Measurements from ENCODE around the gene DNM3.

The DNM3 gene

DNA sequence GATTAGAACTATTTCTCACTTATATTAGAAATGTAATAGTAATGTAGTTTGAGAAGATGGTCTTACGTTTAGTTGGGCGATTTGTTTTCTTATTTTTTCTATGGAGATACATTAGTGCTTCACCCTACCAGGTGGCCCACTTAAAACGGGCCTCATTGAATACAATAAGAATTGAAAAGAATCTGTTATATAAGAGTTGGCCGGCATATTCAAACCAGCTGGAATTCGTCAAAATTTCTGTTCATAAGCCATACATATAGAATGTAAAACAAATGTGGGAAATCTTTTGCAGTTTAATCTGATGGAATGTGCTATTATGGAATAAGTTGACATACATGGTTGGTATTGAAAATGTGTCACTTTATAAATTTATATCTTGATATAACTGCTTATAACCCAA lies 482.8 kb downstream of the DNM3 start:
- TF ChIP-seq, protein P1, sequence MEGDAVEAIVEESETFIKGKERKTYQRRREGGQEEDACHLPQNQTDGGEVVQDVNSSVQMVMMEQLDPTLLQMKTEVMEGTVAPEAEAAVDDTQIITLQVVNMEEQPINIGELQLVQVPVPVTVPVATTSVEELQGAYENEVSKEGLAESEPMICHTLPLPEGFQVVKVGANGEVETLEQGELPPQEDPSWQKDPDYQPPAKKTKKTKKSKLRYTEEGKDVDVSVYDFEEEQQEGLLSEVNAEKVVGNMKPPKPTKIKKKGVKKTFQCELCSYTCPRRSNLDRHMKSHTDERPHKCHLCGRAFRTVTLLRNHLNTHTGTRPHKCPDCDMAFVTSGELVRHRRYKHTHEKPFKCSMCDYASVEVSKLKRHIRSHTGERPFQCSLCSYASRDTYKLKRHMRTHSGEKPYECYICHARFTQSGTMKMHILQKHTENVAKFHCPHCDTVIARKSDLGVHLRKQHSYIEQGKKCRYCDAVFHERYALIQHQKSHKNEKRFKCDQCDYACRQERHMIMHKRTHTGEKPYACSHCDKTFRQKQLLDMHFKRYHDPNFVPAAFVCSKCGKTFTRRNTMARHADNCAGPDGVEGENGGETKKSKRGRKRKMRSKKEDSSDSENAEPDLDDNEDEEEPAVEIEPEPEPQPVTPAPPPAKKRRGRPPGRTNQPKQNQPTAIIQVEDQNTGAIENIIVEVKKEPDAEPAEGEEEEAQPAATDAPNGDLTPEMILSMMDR (IDR thresholded peaks at IDR 0.05; ENCODE audit: low read depth, low read length, missing control alignments): no peak
- no peak overlapping the region for H3K4me3 ChIP-seq (replicated peaks; ENCODE audit: low read depth, low read length)
- DNase-seq (ENCODE audit: extremely low read depth, low read depth): no peak

DNA sequence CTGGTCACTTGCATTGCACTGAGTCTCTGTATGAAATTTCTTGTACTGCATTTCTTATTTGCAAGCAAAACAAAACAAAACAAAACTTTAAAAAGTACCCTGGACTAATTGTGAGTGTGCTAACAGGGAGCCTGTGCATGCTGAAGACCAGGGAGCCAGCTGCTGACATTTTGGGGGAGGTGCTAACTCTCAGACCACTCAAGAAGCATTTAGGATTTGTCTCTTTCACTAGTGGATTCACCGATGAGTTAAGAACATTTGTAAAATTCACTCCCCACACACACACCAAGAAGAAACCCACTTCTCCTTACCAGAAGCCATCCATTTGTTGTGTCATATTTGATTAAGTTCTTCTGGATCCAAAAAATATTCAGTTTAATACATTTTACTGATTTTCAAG lies 483.5 kb downstream of the DNM3 start:
- TF ChIP-seq, protein P1 (IDR thresholded peaks at IDR 0.05; ENCODE audit: low read depth, low read length, missing control alignments): no peak
- no peak overlapping the region for H3K4me3 ChIP-seq (replicated peaks; ENCODE audit: low read depth, low read length)
- no peak for DNase-seq (ENCODE audit: extremely low read depth, low read depth)

DNA sequence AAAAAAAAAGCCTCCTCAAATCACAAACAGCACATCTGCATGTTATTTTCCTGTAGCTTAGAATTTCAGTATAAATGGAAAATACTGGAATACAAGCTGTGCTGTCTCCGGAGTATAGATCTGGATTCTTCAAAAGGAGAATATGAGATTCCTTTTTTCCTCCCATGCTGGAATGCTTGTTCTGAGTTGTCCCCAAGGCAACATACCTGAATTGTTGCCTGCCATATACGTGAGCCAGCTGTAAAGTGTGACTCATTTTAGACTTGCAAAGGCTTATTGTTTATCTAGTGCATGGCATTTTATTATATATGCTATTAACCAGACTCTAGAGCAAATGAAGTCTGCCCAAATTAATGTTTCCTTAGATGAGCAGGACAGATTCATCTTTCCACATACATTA lies 484.2 kb downstream of the DNM3 start:
- no peak overlapping the region for H3K4me3 ChIP-seq (replicated peaks; ENCODE audit: low read depth, low read length)
- TF ChIP-seq, protein P1 (IDR thresholded peaks at IDR 0.05; ENCODE audit: low read depth, low read length, missing control alignments): no peak
- DNase-seq (ENCODE audit: extremely low read depth, low read depth): no peak

DNA sequence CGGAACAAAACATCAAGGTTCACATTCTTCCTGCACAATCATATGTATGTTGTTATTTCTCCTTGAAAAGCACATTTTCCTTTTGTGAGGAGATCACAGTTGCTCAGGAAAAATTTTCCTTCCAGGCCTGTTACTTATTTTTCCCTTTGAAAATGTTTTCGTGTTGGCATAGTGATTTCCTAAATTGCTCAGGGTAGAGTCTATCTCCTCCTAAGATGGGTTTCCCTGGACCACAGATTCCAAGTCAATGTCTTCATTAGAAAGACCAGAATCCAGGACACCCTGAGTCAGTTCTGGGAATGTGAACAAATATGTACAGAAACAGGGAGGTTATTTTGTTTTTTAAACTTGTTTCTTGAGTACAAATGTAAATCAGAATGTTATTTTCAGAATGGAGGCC lies 484.8 kb downstream of the DNM3 start:
- no peak for DNase-seq (ENCODE audit: extremely low read depth, low read depth)
- H3K4me3 ChIP-seq (replicated peaks; ENCODE audit: low read depth, low read length): no peak overlapping the region
- TF ChIP-seq, protein P1 (IDR thresholded peaks at IDR 0.05; ENCODE audit: low read depth, low read length, missing control alignments): no peak

DNA sequence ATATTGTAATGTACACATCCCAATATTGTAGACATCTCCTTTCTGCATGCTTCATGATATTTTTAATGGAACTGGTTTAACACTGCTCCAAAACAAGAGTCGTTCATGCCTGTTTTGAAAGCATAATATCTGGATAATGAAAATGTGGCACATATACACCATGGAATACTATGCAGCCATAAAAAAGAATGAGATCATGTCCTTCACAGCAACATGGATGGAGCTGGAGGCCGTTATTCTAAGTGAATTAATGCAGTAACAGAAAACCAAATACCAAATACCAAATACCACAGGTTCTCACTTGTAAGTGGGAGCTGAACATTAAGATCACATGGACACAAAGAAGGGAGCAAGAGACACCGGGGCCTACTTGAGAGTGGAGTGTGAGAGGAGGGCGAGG lies 487.0 kb downstream of the DNM3 start:
- TF ChIP-seq, protein P1 (IDR thresholded peaks at IDR 0.05; ENCODE audit: low read depth, low read length, missing control alignments): no peak
- DNase-seq (ENCODE audit: extremely low read depth, low read depth): no peak
- no peak overlapping the region for H3K4me3 ChIP-seq (replicated peaks; ENCODE audit: low read depth, low read length)

DNA sequence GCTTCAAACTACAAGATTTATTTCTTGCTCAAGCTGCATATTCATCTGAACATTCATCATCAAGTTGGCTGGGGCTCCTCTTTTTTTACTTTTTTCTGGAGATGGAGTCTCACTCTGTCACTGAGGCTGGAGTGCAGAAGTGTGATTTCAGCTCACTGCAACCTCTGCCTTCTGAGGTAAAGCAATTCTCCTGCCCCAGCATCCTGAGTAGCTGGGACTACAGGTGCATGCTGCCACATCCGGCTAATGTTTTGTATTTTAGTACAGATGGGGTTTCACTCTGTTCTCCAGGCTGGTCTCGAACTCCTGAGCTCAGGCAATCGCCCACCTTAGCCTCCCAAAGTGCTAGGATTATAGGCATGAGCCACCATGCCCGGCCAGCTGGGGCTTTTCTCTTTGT lies 490.9 kb downstream of the DNM3 start:
- no peak overlapping the region for H3K4me3 ChIP-seq (replicated peaks; ENCODE audit: low read depth, low read length)
- DNase-seq (ENCODE audit: extremely low read depth, low read depth): no peak
- TF ChIP-seq, protein P1 (IDR thresholded peaks at IDR 0.05; ENCODE audit: low read depth, low read length, missing control alignments): no peak

DNA sequence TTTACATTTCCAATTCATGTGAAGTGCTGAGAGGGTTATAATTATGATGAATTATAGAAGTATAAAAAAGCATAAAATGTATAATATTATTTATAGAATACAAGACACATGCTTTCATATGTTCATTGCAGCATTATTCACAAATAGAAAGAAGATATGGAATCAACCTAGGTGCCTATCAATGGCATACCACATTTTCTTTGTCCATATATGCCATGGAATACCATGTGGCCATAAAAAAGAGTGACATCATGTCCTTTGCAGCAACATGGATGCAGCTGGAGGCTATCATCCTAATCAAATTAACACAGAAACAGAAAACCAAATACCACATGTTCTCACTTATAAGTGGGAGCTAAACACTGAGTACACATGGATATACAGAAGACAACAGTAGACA lies 494.1 kb downstream of the DNM3 start:
- TF ChIP-seq, protein P1 (IDR thresholded peaks at IDR 0.05; ENCODE audit: low read depth, low read length, missing control alignments): no peak
- no peak overlapping the region for H3K4me3 ChIP-seq (replicated peaks; ENCODE audit: low read depth, low read length)
- no peak for DNase-seq (ENCODE audit: extremely low read depth, low read depth)
